GM18867 (cell line): ENCODE data around the gene UBE4B.
"Not testable (repeated sequence)": the region's sequence is repeated elsewhere in the genome, so short reads cannot be mapped to it uniquely, and the experiment has no call there.

ENCODE experiments used
- ATAC-seq: cut with Tn5 transposase; IDR thresholded peaks from one replicate; pipeline ENCODE4 v1.9.1; 2021; ENCODE audit warnings: mild to moderate bottlenecking, moderate library complexity; ENCODE audit not compliant: unreplicated experiment

Gene UBE4B

GRCh38 chr1:10070206-10070605 lies 37.4 kb downstream of the UBE4B start:
- ATAC-seq = no peak

GRCh38 chr1:10071640-10072039 lies 38.9 kb downstream of the UBE4B start:
- no peak for ATAC-seq

- not testable (repeated sequence) for ATAC-seq
These were observed 40.6 kb downstream of the UBE4B start for GRCh38 chr1:10073371-10073770.

GRCh38 chr1:10074059-10074851 lies 41.5 kb downstream of the UBE4B start:
- no peak for ATAC-seq

GRCh38 chr1:10074852-10075730 lies 42.3 kb downstream of the UBE4B start:
- ATAC-seq = no peak

- no peak for ATAC-seq
These were observed 43.0 kb downstream of the UBE4B start for GRCh38 chr1:10075732-10076131.

GRCh38 chr1:10078494-10078893 lies 45.7 kb downstream of the UBE4B start:
- no peak for ATAC-seq

GRCh38 chr1:10080523-10080922 lies 47.8 kb downstream of the UBE4B start:
- no peak for ATAC-seq

GRCh38 chr1:10082785-10083479 lies 50.2 kb downstream of the UBE4B start:
- ATAC-seq = no peak

GRCh38 chr1:10084045-10084444 lies 51.3 kb downstream of the UBE4B start:
- ATAC-seq = no peak

- no peak for ATAC-seq
These were observed 52.3 kb downstream of the UBE4B start for GRCh38 chr1:10085076-10085475.

GRCh38 chr1:10087210-10087609 lies 54.5 kb downstream of the UBE4B start:
- ATAC-seq = no peak

GRCh38 chr1:10101929-10102328 lies 69.2 kb downstream of the UBE4B start:
- ATAC-seq = no peak

- ATAC-seq = no peak
These were observed 70.4 kb downstream of the UBE4B start for GRCh38 chr1:10103193-10103592.

GRCh38 chr1:10104834-10105233 lies 72.1 kb downstream of the UBE4B start:
- ATAC-seq = no peak

GRCh38 chr1:10105484-10105883 lies 72.7 kb downstream of the UBE4B start:
- ATAC-seq = no peak

GRCh38 chr1:10106241-10106640 lies 73.5 kb downstream of the UBE4B start:
- no peak for ATAC-seq

GRCh38 chr1:10106756-10107475 lies 74.2 kb downstream of the UBE4B start:
- no peak for ATAC-seq

GRCh38 chr1:10107476-10107847 lies 74.7 kb downstream of the UBE4B start:
- ATAC-seq = not testable (repeated sequence)

GRCh38 chr1:10108134-10108663 lies 75.4 kb downstream of the UBE4B start:
- ATAC-seq = no peak
